Activated naive CD4-positive, alpha-beta T cell treated with anti-CD3 and anti-CD28 coated beads, Interleukin-2, amount 10 ng/mL, durations not matched to agents 7 days and 5 days (primary cell): ENCODE results near the gene CEACAM8.
"Not testable (repeated sequence)": the region's sequence is repeated elsewhere in the genome, so short reads cannot be mapped to it uniquely, and the experiment has no call there.

Source experiments
- CTCF ChIA-PET: fragments of 350-600 bp; sonication (Branson Sonifier 250); formaldehyde crosslinking; loops from one replicate; lab custom pipeline; 2021; ENCODE audit warnings: antibody characterized with exemption; lab: Charles Lee
- DNase-seq: peaks from one replicate; pipeline ENCODE4 v3.0.0-alpha.2; 2020
- H3K27ac Mint-ChIP-seq: one replicate; pipeline ENCODE4 v1.8.0; 2021; ENCODE audit warnings: mild to moderate bottlenecking, moderate library complexity, mixed read lengths
- H3K27me3 Mint-ChIP-seq: one replicate; pipeline ENCODE4 v1.8.0; 2021; ENCODE audit warnings: mild to moderate bottlenecking, mixed read lengths
- H3K36me3 Mint-ChIP-seq: one replicate; pipeline ENCODE4 v1.8.0; 2021; ENCODE audit warnings: mixed read lengths
- H3K4me1 Mint-ChIP-seq: one replicate; pipeline ENCODE4 v1.8.0; 2021; ENCODE audit warnings: mixed read lengths
- H3K4me3 Mint-ChIP-seq: one replicate; pipeline ENCODE4 v1.8.0; 2021; ENCODE audit warnings: mild to moderate bottlenecking, moderate library complexity, mixed read lengths
- H3K9me3 Mint-ChIP-seq: one replicate; pipeline ENCODE4 v1.8.0; 2021; ENCODE audit warnings: mixed read lengths

Gene CEACAM8

GRCh38 chr19:42561512-42561911 lies 33.2 kb downstream of the CEACAM8 start:
- H3K4me3 Mint-ChIP-seq = no peak overlapping the region
- no peaks in the 10 kb centered on the region for H3K36me3 Mint-ChIP-seq
- H3K27ac Mint-ChIP-seq = no peak overlapping the region
- DNase-seq = no peak
- CTCF ChIA-PET = interaction anchor here (1.7 to 3.2 kb wide), 2 partner anchors 22 to 35 kb away, joined by 4 to 13 read pairs; no protein-coding TSS in a partner anchor
- H3K9me3 Mint-ChIP-seq = no peaks in the 10 kb centered on the region
- H3K27me3 Mint-ChIP-seq = peaks cover 34% of the 10 kb centered on the region
- H3K4me1 Mint-ChIP-seq = no peaks in the 10 kb centered on the region

GRCh38 chr19:42560731-42561130 lies 34.0 kb downstream of the CEACAM8 start:
- Mint-ChIP-seq H3K9me3 (no peaks in the 10 kb centered on the region), H3K27ac (no peak overlapping the region), H3K27me3 (peaks cover 37% of the 10 kb centered on the region), H3K4me1 (no peaks in the 10 kb centered on the region), H3K4me3 (no peak overlapping the region), H3K36me3 (no peaks in the 10 kb centered on the region)
- CTCF ChIA-PET = no interaction called here
- no peak for DNase-seq

- Mint-ChIP-seq H3K27me3 (peaks cover 53% of the 10 kb centered on the region), H3K36me3 (no peaks in the 10 kb centered on the region), H3K4me3 (no peak overlapping the region), H3K9me3 (no peaks in the 10 kb centered on the region), H3K27ac (no peak overlapping the region), H3K4me1 (no peaks in the 10 kb centered on the region)
- CTCF ChIA-PET = no interaction called here
- DNase-seq = no peak
Observed at GRCh38 chr19:42558450-42559150, 36.1 kb downstream of the CEACAM8 start.

GRCh38 chr19:42557386-42557871 lies 37.3 kb downstream of the CEACAM8 start:
- H3K4me1 Mint-ChIP-seq, H3K4me3 Mint-ChIP-seq, H3K36me3 Mint-ChIP-seq, CTCF ChIA-PET, DNase-seq, H3K27ac Mint-ChIP-seq, H3K9me3 Mint-ChIP-seq: not testable (repeated sequence)
- H3K27me3 Mint-ChIP-seq = peaks cover 64% of the 10 kb centered on the region

GRCh38 chr19:42555801-42556200 lies 38.9 kb downstream of the CEACAM8 start:
- Mint-ChIP-seq H3K36me3 (no peaks in the 10 kb centered on the region), H3K4me3 (no peak overlapping the region), H3K27ac (no peak overlapping the region), H3K9me3 (no peaks in the 10 kb centered on the region), H3K27me3 (peaks cover 68% of the 10 kb centered on the region), H3K4me1 (no peaks in the 10 kb centered on the region)
- CTCF ChIA-PET = no interaction called here
- no peak for DNase-seq

GRCh38 chr19:42555317-42555716 lies 39.4 kb downstream of the CEACAM8 start:
- no peaks in the 10 kb centered on the region for H3K4me1 Mint-ChIP-seq
- H3K36me3 Mint-ChIP-seq = no peaks in the 10 kb centered on the region
- H3K9me3 Mint-ChIP-seq = peaks cover under 1% of the 10 kb centered on the region
- H3K27ac Mint-ChIP-seq = no peak overlapping the region
- no peak overlapping the region for H3K4me3 Mint-ChIP-seq
- peaks cover 71% of the 10 kb centered on the region for H3K27me3 Mint-ChIP-seq
- no peak for DNase-seq
- CTCF ChIA-PET = no interaction called here

GRCh38 chr19:42554046-42554575 lies 40.6 kb downstream of the CEACAM8 start:
- Mint-ChIP-seq H3K27ac (no peak overlapping the region), H3K9me3 (peaks cover 3% of the 10 kb centered on the region), H3K4me1 (no peaks in the 10 kb centered on the region), H3K4me3 (no peak overlapping the region), H3K27me3 (peaks cover 71% of the 10 kb centered on the region), H3K36me3 (no peaks in the 10 kb centered on the region)
- no peak for DNase-seq
- CTCF ChIA-PET = no interaction called here

- Mint-ChIP-seq H3K36me3 (no peaks in the 10 kb centered on the region), H3K9me3 (peaks cover 6% of the 10 kb centered on the region), H3K4me1 (no peaks in the 10 kb centered on the region), H3K4me3 (no peak overlapping the region), H3K27ac (no peak overlapping the region), H3K27me3 (peaks cover 71% of the 10 kb centered on the region)
- no peak for DNase-seq
- CTCF ChIA-PET = no interaction called here
Observed at GRCh38 chr19:42553292-42554045, 41.3 kb downstream of the CEACAM8 start.

GRCh38 chr19:42552086-42553065 lies 42.3 kb downstream of the CEACAM8 start:
- Mint-ChIP-seq H3K4me1 (no peaks in the 10 kb centered on the region), H3K36me3 (no peaks in the 10 kb centered on the region), H3K27ac (no peak overlapping the region), H3K27me3 (peaks cover 71% of the 10 kb centered on the region), H3K9me3 (peaks cover 6% of the 10 kb centered on the region), H3K4me3 (no peak overlapping the region)
- DNase-seq = no peak
- CTCF ChIA-PET = no interaction called here

GRCh38 chr19:42550521-42550920 lies 44.2 kb downstream of the CEACAM8 start:
- H3K9me3 Mint-ChIP-seq, H3K4me3 Mint-ChIP-seq, H3K27ac Mint-ChIP-seq, CTCF ChIA-PET, H3K4me1 Mint-ChIP-seq, H3K36me3 Mint-ChIP-seq, DNase-seq: not testable (repeated sequence)
- peaks cover 65% of the 10 kb centered on the region for H3K27me3 Mint-ChIP-seq

GRCh38 chr19:42549067-42549466 lies 45.7 kb downstream of the CEACAM8 start:
- H3K27me3 Mint-ChIP-seq = peaks cover 50% of the 10 kb centered on the region

GRCh38 chr19:42548552-42548951 lies 46.2 kb downstream of the CEACAM8 start:
- H3K27ac Mint-ChIP-seq = no peak overlapping the region
- CTCF ChIA-PET = no interaction called here
- H3K36me3 Mint-ChIP-seq = no peaks in the 10 kb centered on the region
- peaks cover 6% of the 10 kb centered on the region for H3K9me3 Mint-ChIP-seq
- no peaks in the 10 kb centered on the region for H3K4me1 Mint-ChIP-seq
- DNase-seq = no peak
- H3K27me3 Mint-ChIP-seq = peaks cover 45% of the 10 kb centered on the region
- H3K4me3 Mint-ChIP-seq = no peak overlapping the region

More at GRCh38 chr19:42549067-42549466, 45.7 kb downstream of the CEACAM8 start:
- DNase-seq, H3K9me3 Mint-ChIP-seq, H3K4me1 Mint-ChIP-seq, H3K36me3 Mint-ChIP-seq, CTCF ChIA-PET, H3K4me3 Mint-ChIP-seq, H3K27ac Mint-ChIP-seq: not testable (repeated sequence)

GRCh38 chr19:42547929-42548328 lies 46.8 kb downstream of the CEACAM8 start:
- Mint-ChIP-seq H3K4me3 (no peak overlapping the region), H3K36me3 (no peaks in the 10 kb centered on the region), H3K27ac (no peak overlapping the region), H3K27me3 (peaks cover 39% of the 10 kb centered on the region), H3K4me1 (no peaks in the 10 kb centered on the region), H3K9me3 (peaks cover 6% of the 10 kb centered on the region)
- DNase-seq = no peak
- CTCF ChIA-PET = no interaction called here
